Uterus (tissue), 4 donors: ENCODE data around the gene TBC1D2B. TPM values are rescaled to one million over a fixed set of nuclear protein-coding genes. Genes with fewer than 3 reads are reported as not detected.
A peak's percentile ranks its signal among the peaks of the same experiment; 100 is the strongest.
"Not testable (repeated sequence)": the region's sequence is repeated elsewhere in the genome, so short reads cannot be mapped to it uniquely, and the experiment has no call there.

Source experiments
- DNase-seq, 2 donors: peaks; one replicate each; pipeline ENCODE4 v3.0.0-alpha.2; 2019 to 2020
- H3K27ac ChIP-seq, 2 donors: fragments of 200-600 bp; sonication (generic); 1 replicate in 1 of 2; 2 replicates in 1 of 2; pipeline ENCODE4 v1.5.1; 2016 to 2018
- H3K27me3 ChIP-seq, 2 donors: fragments of 200-600 bp; sonication (generic); one replicate each; pipeline ENCODE4 v1.5.1; 2018 to 2019; ENCODE audit warnings: control low read depth in 1 of 2
- H3K36me3 ChIP-seq, 2 donors: fragments of 200-600 bp; sonication (generic); one replicate each; pipeline ENCODE4 v1.5.1; 2019; ENCODE audit warnings: control low read depth in 1 of 2
- H3K4me1 ChIP-seq, 2 donors: fragments of 200-600 bp; sonication (generic); one replicate each; pipeline ENCODE4 v1.5.1; 2018 to 2019; ENCODE audit warnings: control low read depth in 1 of 2
- H3K4me3 ChIP-seq, 2 donors: fragments of 200-600 bp; sonication (generic); 1 replicate in 1 of 2; 2 replicates in 1 of 2; pipeline ENCODE4 v1.5.1; 2018 to 2019; ENCODE audit warnings: mild to moderate bottlenecking in 1 of 2
- H3K9me3 ChIP-seq, 2 donors: fragments of 200-600 bp; sonication (generic); one replicate each; pipeline ENCODE4 v1.5.1; 2019; ENCODE audit warnings: control low read depth in 1 of 2
- POLR2A ChIP-seq, 2 donors: fragments of 450-650 bp; IDR thresholded peaks; one replicate each; pipeline ENCODE4 v1.6.1; 2016; ENCODE audit warnings: antibody characterized with exemption in 2 of 2, mild to moderate bottlenecking in 1 of 2, moderate library complexity in 1 of 2
- intact Hi-C: fragments of 100-400 bp; cut with DNase I; formaldehyde crosslinking; loops from one replicate; pipeline ENCODE4 v1.15.1; 2023; ENCODE audit warnings: low total_unique reads
- total RNA-seq, 4 donors: library from RNA; depleted of rRNA in 3 of 4; stranded (reverse); fragments of >200 nt in 3 of 4; gene quantifications; one replicate each; pipeline versions ENCODE4 v1.1.0 to v1.2.4, GENCODE V29; 2014 to 2023
- TF ChIP-seq, protein P1 (sequence below), 4 experiments: fragments of 200-600 bp in 2 of 4; fragments of 450-650 bp in 2 of 4; sonication (generic) in 2 of 4; IDR thresholded peaks; one replicate each; pipeline ENCODE4 v1.5.1; 2016 to 2019; ENCODE audit warnings: antibody characterized with exemption in 4 of 4, mild to moderate bottlenecking in 2 of 4, moderate library complexity in 1 of 4
- donor health status: DM: yes; HTN: yes; CAD: no.

Gene TBC1D2B
- total RNA-seq, 4 donors from 2014 or later, result 27.7 to 89.0 (median 57.9) TPM

DNA sequence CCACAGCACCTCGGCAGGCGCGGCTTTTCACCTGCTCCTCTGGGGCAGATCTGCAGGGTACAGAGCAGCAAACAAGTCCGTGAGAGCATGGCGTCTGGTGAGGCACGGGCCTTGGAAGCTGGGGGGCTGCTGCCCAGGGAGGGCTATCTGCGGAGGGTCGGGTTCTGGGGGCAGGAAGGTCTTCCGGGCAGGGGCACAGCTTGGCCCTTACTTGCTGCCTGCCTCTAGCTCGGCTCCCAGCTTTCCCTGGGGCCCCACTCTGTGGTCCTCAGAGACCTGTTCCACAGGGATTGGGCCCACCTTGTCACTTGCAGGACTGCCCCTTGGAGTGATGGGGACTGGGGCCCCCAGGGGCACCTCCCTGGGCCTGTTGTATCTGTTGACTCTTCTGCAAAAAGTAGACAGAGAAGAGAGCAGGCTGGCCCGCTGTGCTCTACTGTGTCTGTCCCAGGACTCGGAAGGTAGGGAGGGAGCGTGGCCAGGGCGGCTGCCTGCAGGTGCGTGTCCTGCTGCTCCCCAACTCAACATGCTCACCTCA, 84.1 kb downstream of the TBC1D2B start:
- Histone ChIP-seq H3K4me3 (no peak overlapping the region), H3K9me3 (no peaks in the 10 kb centered on the region), H3K4me1 (peaks cover 6 to 17% of the 10 kb centered on the region in 2 donors), H3K27ac (peak overlapping the region; percentile 50 to 70), H3K36me3 (no peaks in the 10 kb centered on the region), H3K27me3 (no peaks in the 10 kb centered on the region)
- intact Hi-C loops, result no loop called here
- no peak for DNase-seq
- no peak for TF ChIP-seq POLR2A (IDR thresholded peaks at IDR 0.05)
- TF ChIP-seq, protein P1, sequence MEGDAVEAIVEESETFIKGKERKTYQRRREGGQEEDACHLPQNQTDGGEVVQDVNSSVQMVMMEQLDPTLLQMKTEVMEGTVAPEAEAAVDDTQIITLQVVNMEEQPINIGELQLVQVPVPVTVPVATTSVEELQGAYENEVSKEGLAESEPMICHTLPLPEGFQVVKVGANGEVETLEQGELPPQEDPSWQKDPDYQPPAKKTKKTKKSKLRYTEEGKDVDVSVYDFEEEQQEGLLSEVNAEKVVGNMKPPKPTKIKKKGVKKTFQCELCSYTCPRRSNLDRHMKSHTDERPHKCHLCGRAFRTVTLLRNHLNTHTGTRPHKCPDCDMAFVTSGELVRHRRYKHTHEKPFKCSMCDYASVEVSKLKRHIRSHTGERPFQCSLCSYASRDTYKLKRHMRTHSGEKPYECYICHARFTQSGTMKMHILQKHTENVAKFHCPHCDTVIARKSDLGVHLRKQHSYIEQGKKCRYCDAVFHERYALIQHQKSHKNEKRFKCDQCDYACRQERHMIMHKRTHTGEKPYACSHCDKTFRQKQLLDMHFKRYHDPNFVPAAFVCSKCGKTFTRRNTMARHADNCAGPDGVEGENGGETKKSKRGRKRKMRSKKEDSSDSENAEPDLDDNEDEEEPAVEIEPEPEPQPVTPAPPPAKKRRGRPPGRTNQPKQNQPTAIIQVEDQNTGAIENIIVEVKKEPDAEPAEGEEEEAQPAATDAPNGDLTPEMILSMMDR (IDR thresholded peaks at IDR 0.05), result no peak

DNA sequence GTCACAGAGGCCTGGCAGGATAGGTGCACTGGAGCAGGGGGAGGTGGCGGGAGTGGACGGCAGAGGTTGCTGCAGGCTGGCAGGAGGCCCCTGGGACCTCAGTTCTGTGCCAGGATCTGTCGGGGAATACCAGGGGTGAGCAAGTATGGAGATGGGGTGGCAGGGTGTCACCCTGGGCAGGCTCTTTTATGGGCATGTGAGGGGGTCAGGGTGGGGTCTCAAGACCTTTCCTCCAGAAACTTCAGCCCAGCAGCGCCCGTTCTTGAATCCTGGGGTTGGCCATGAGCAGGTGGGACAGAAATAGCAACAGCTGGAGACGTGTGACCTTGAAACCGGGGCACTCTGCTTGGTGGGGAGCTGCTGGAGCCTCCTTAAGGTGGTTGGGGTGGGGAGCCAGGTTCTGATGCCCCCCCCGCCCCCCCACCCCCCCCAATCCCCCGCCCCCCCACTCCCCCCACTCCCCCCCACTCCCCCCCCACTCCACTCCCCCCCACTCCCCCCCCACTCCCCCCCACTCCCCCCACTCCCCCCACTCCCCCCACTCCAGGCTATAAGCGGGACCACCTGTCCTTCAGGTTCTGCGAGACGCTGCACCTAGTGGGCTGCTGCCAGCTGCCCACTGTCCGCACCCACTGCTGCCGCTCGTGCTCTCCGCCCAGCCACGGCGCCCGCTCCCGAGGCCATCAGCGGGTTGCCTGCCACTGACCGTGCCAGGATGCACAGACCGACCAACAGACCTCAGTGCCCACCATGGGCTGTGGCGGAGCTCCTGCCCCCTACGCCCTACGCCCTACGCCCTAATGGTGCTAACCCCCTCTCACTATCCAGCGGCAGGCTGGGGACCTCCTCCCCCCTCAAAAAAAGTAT, 84.9 kb downstream of the TBC1D2B start:
- H3K27ac ChIP-seq, result peak overlapping the region; percentile 75 to 82
- H3K4me1 ChIP-seq, result peaks cover 6 to 17% of the 10 kb centered on the region in 2 donors
- H3K9me3 ChIP-seq, result no peaks in the 10 kb centered on the region
- H3K4me3 ChIP-seq, result no peak overlapping the region
- no peak for DNase-seq
- intact Hi-C loops, result no loop called here
- TF ChIP-seq POLR2A (IDR thresholded peaks at IDR 0.05), result no peak
- TF ChIP-seq, protein P1 (IDR thresholded peaks at IDR 0.05), result no peak
- no peaks in the 10 kb centered on the region for H3K36me3 ChIP-seq
- no peaks in the 10 kb centered on the region for H3K27me3 ChIP-seq

DNA sequence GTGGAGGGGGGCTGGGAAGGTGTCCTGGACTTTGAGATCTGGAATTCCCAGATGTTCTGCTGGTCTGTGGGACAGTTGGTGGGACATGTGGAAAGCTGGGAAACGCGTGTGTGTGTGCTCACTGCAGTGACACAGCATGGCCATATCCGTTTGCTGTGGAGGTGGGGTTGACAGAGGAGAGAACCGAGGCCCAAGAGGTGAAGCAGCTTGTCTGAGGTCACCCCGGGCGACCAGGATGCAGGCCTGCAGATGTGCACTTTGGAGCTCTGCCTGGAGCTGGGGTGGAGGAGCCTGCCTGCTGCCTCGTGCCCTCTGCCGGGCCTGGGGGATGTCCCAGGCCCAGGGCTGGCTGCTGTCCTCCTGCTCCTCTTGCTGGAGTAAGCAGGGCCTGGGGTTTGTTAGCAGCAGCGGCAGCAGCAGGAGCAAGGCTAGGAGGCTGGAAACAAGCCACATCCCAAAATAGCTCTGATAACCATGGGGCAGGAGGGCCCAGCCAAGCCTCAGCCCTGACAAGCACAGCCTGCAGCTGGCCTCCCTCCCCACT, 85.8 kb downstream of the TBC1D2B start:
- TF ChIP-seq, protein P1 (IDR thresholded peaks at IDR 0.05), result peak in 1 of 4 experiments; percentile 33
- H3K36me3 ChIP-seq, H3K4me3 ChIP-seq, H3K9me3 ChIP-seq, intact Hi-C loops, H3K27me3 ChIP-seq: not testable (repeated sequence)
- Histone ChIP-seq H3K4me1 (peaks cover 6 to 17% of the 10 kb centered on the region in 2 donors), H3K27ac (peak overlapping the region; percentile 75 to 82)
- peak; percentile 89 to 91 for DNase-seq

DNA sequence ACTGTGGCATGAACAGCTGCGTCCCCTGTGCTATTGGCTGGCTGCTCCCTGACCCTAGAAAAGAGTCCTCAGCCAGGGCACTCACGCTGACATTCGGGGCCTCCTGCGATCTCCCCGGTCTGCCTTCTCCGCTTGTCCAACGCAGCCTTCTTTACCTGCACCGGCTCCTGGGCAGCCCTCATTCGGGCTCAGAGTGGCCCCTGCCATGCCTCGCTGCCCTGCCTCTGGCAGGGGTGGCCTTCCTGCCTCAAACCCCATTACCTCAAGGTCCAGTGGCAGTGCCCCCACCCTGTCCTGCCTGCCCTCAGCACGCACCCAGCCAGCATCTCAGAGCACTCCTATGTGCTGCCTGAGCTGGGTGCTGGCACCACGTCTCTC, 86.5 kb downstream of the TBC1D2B start:
- H3K36me3 ChIP-seq, result no peaks in the 10 kb centered on the region
- H3K4me3 ChIP-seq, result no peak overlapping the region
- intact Hi-C loops, result no loop called here
- TF ChIP-seq POLR2A (IDR thresholded peaks at IDR 0.05), result no peak
- no peaks in the 10 kb centered on the region for H3K27me3 ChIP-seq
- DNase-seq, result no peak
- H3K4me1 ChIP-seq, result peaks cover 6 to 17% of the 10 kb centered on the region in 2 donors
- H3K9me3 ChIP-seq, result no peaks in the 10 kb centered on the region
- H3K27ac ChIP-seq, result peak overlapping the region; percentile 75 to 82

DNA sequence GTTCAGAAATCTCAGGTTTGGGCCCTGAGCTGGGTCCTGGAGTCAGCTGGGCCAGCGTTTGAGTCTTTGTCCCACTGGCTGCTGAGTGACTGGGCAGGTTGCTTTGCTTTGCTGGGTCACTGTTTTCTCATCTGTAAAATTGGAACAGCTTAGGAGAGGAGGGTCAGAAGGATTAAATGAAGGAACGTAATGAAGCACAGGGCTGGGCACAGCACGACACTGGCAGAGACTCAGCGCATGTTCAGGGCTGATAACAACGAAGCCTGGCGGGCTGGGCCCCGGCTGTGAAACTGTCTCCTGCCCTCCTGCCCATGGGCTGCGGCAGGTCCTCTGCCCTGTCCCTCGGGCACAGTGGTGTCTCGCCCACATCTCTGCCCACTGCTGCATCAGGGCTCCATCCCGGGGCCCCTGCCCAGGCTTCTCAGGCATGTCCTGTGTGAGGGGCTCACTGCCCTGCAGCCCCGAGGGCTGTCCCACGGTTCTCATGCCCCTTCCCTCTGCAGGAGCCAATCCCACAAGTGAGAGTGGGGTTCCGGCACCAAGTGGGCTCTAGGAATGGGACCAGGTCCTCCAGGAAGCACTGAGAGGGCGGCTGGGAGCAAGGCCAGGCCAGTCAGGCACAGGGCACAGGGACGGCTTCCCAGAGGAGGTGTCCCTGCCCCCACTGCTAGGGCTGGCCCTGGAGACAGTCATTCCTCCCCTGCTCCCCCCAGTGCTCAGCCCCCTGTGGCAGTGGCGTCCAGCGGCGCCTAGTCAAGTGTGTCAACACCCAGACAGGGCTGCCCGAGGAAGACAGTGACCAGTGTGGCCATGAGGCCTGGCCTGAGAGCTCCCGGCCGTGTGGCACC, 88.0 kb downstream of the TBC1D2B start:
- Histone ChIP-seq H3K36me3 (no peaks in the 10 kb centered on the region), H3K4me1 (peaks cover 6 to 17% of the 10 kb centered on the region in 2 donors), H3K27ac (peak overlapping the region in 1 of 2 donors; percentile 75), H3K27me3 (no peaks in the 10 kb centered on the region), H3K4me3 (no peak overlapping the region), H3K9me3 (no peaks in the 10 kb centered on the region)
- no peak for TF ChIP-seq POLR2A (IDR thresholded peaks at IDR 0.05)
- TF ChIP-seq, protein P1 (IDR thresholded peaks at IDR 0.05), result no peak
- DNase-seq, result no peak
- intact Hi-C loops, result no loop called here
